22Rv1 (cell line): ENCODE results near the gene UTF1.

ENCODE experiments used
- H3K27ac ChIP-seq: fragments of 450-650 bp; 2 replicates; pipeline ENCODE4 v1.5.1; 2017
- ZFX ChIP-seq: fragments of 450-650 bp; IDR thresholded peaks from 2 replicates; pipeline ENCODE4 v1.6.1; 2017; ENCODE audit warnings: antibody characterized with exemption, borderline replicate concordance
- TF ChIP-seq, protein P1 (sequence below): fragments of 450-650 bp; IDR thresholded peaks from 2 replicates; pipeline ENCODE4 v1.5.1; 2017; ENCODE audit warnings: mild to moderate bottlenecking

Gene UTF1

DNA sequence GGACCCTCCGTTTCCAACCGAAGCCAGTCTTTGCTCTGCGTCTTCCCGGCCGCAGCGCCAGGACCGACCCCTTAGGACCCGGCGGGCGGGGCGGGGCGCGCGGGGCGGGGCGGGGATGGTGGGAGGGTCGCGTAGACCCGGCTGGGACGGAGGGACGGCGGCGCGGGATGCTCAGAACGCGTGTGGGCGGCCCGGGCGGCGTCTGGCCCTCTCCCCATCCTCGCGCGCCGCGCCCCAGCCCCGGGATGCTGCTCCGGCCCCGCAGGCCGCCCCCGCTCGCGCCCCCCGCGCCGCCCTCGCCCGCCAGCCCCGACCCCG, at the start of gene UTF1:
Gene UTF1, plus strand, starts transcription at position 174 of the 318 bp plus-strand sequence. Its CDS starts 72 bp downstream, at position 246.
- no peak within 1 kb of the TSS for H3K27ac ChIP-seq
- TF ChIP-seq, protein P1, sequence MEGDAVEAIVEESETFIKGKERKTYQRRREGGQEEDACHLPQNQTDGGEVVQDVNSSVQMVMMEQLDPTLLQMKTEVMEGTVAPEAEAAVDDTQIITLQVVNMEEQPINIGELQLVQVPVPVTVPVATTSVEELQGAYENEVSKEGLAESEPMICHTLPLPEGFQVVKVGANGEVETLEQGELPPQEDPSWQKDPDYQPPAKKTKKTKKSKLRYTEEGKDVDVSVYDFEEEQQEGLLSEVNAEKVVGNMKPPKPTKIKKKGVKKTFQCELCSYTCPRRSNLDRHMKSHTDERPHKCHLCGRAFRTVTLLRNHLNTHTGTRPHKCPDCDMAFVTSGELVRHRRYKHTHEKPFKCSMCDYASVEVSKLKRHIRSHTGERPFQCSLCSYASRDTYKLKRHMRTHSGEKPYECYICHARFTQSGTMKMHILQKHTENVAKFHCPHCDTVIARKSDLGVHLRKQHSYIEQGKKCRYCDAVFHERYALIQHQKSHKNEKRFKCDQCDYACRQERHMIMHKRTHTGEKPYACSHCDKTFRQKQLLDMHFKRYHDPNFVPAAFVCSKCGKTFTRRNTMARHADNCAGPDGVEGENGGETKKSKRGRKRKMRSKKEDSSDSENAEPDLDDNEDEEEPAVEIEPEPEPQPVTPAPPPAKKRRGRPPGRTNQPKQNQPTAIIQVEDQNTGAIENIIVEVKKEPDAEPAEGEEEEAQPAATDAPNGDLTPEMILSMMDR, result no peak

GRCh38 chr10:133180965-133181639, 48.9 kb upstream of the UTF1 start:
- H3K27ac ChIP-seq, result no peak overlapping the region
- TF ChIP-seq, protein P1, result no peak
- TF ChIP-seq ZFX, result no peak

DNA sequence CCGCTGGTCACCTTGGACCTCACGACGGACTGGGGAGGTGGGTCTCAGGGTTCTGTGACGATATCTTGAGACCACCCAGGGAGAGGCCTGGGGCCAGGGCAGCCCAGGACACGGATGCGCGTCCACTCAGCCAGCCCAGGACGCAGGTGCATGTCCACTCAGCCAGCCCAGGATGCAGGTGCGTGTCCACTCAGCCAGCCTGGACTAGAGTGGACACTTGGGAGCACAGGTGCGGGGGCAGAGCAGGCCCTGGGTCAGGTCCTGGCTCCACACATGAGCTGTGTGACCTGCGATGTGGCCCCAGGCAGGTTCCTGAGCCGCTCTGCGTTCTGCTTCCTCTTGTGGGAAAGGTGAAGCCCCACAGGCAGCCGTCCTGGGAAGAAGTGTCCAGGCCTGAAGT, 47.8 kb upstream of the UTF1 start:
- no peak for TF ChIP-seq ZFX
- TF ChIP-seq, protein P1, result no peak
- no peak overlapping the region for H3K27ac ChIP-seq

- no peak for TF ChIP-seq ZFX
- TF ChIP-seq, protein P1, result no peak
- no peak overlapping the region for H3K27ac ChIP-seq
These were observed 47.0 kb upstream of the UTF1 start for GRCh38 chr10:133182791-133183645.

GRCh38 chr10:133183646-133184378, 46.2 kb upstream of the UTF1 start:
- H3K27ac ChIP-seq, result no peak overlapping the region
- no peak for TF ChIP-seq ZFX
- TF ChIP-seq, protein P1, result no peak

DNA sequence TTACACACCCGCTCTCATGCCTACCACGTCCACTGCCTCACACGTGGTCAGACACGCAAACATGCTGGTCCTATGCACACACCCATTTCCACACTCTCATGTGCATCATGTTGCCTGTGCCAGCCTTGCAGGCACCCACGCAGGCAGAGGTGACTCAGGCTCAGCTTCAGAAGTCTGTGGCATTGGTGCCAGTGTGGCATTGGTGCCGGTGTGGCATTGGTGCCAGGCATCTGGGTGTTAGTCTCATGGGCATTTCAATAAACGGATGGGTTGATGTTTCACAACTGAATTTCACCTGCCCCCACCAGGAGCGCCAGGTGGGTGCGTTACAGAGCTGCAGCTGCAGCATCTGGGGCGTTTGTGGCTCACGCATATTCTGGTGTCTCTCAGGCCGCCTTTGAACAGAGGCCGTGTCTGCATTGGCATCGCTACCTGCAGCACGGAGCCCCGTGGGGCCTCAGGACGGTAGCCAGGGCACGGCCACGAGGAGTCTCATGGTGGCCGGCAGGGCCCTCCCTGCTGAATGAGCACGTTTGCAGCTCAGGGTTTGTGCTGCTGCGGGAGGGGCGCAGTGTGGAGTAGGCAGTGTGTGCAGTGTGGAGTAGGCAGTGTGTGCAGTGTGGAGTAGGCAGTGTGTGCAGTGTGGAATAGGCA, 45.3 kb upstream of the UTF1 start:
- no peak overlapping the region for H3K27ac ChIP-seq
- TF ChIP-seq, protein P1, result no peak

DNA sequence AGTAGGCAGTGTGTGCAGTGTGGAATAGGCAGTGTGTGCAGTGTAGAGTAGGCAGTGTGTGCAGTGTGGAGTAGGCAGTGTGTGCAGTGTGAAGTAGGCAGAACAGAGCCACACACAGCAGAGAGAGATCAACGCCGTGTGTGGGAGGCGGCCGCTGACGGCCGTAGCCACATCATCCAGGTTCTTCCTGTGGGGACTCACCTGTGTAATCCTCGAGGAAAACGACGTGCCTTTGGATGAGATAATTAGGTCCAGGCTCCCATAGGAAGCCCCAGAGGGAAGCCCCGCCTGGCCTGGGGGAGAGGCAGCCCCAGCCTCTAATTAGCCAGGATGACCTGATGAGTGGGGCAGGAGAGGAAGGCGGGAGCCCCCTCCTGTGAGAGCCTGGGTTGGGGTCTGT, 44.6 kb upstream of the UTF1 start:
- TF ChIP-seq, protein P1, result no peak
- no peak for TF ChIP-seq ZFX
- no peak overlapping the region for H3K27ac ChIP-seq
